Central memory CD8-positive, alpha-beta T cell (primary cell): ENCODE measurements around the gene RAB6B.

Experiments
- ATAC-seq: fragments of 150-1000 bp; cut with Tn5 transposase; replicated peaks from 2 replicates; pipeline ENCODE4 v1.10.0; 2022; ENCODE audit warnings: mild to moderate bottlenecking, moderate FRiP score, moderate number of reproducible peaks; ENCODE audit not compliant: poor library complexity, severe bottlenecking; ENCODE audit errors: extremely low read depth
- DNase-seq, 2 donors: peaks; one replicate each; pipeline ENCODE4 v3.0.0; 2021; ENCODE audit warnings: low spot score in 2 of 2
- H3K27ac Mint-ChIP-seq: one replicate; pipeline ENCODE4 v1.8.0; 2022; ENCODE audit warnings: low read depth, mild to moderate bottlenecking, moderate library complexity, mixed read lengths
- H3K27me3 Mint-ChIP-seq: one replicate; pipeline ENCODE4 v1.8.0; 2022; ENCODE audit warnings: mixed read lengths
- H3K36me3 Mint-ChIP-seq: one replicate; pipeline ENCODE4 v1.8.0; 2022; ENCODE audit warnings: mild to moderate bottlenecking, moderate library complexity, mixed read lengths; ENCODE audit not compliant: insufficient read depth
- H3K4me1 Mint-ChIP-seq: one replicate; pipeline ENCODE4 v1.8.0; 2022; ENCODE audit warnings: mixed read lengths
- H3K4me3 Mint-ChIP-seq: one replicate; pipeline ENCODE4 v1.8.0; 2022; ENCODE audit warnings: mild to moderate bottlenecking, moderate library complexity, mixed read lengths
- H3K9me3 Mint-ChIP-seq: one replicate; pipeline ENCODE4 v1.8.0; 2022; ENCODE audit warnings: mixed read lengths

RAB6B gene

GRCh38 chr3:133935843-133936769, 40.4 kb upstream of the RAB6B start:
- DNase-seq (no peak), ATAC-seq (no peak)
- no peak overlapping the region for H3K4me3 Mint-ChIP-seq
- peaks cover 36% of the 10 kb centered on the region for H3K27me3 Mint-ChIP-seq
- no peaks in the 10 kb centered on the region for H3K36me3 Mint-ChIP-seq
- no peak overlapping the region for H3K27ac Mint-ChIP-seq
- H3K4me1 Mint-ChIP-seq = no peaks in the 10 kb centered on the region
- no peaks in the 10 kb centered on the region for H3K9me3 Mint-ChIP-seq

GRCh38 chr3:133934996-133935842, 39.5 kb upstream of the RAB6B start:
- no peaks in the 10 kb centered on the region for H3K4me1 Mint-ChIP-seq
- no peaks in the 10 kb centered on the region for H3K9me3 Mint-ChIP-seq
- no peaks in the 10 kb centered on the region for H3K36me3 Mint-ChIP-seq
- ATAC-seq = no peak
- no peak overlapping the region for H3K4me3 Mint-ChIP-seq
- no peak for DNase-seq
- no peak overlapping the region for H3K27ac Mint-ChIP-seq
- peaks cover 36% of the 10 kb centered on the region for H3K27me3 Mint-ChIP-seq

- H3K9me3 Mint-ChIP-seq = no peaks in the 10 kb centered on the region
Observed at GRCh38 chr3:133934073-133934970, 38.6 kb upstream of the RAB6B start.

GRCh38 chr3:133933097-133934024, 37.7 kb upstream of the RAB6B start:
- no peaks in the 10 kb centered on the region for H3K9me3 Mint-ChIP-seq
- H3K27ac Mint-ChIP-seq = no peak overlapping the region
- H3K4me3 Mint-ChIP-seq = no peak overlapping the region
- H3K4me1 Mint-ChIP-seq = no peaks in the 10 kb centered on the region
- DNase-seq (no peak), ATAC-seq (no peak)
- H3K36me3 Mint-ChIP-seq = no peaks in the 10 kb centered on the region
- peaks cover 43% of the 10 kb centered on the region for H3K27me3 Mint-ChIP-seq

More at GRCh38 chr3:133934073-133934970, 38.6 kb upstream of the RAB6B start:
- H3K27ac Mint-ChIP-seq = no peak overlapping the region
- ATAC-seq = no peak
- peaks cover 40% of the 10 kb centered on the region for H3K27me3 Mint-ChIP-seq
- no peak overlapping the region for H3K4me3 Mint-ChIP-seq
- DNase-seq = no peak
- H3K4me1 Mint-ChIP-seq = no peaks in the 10 kb centered on the region
- no peaks in the 10 kb centered on the region for H3K36me3 Mint-ChIP-seq

- H3K9me3 Mint-ChIP-seq = no peaks in the 10 kb centered on the region
- peak in 1 of 2 donors; percentile 7 for DNase-seq
- no peak for ATAC-seq
- H3K4me1 Mint-ChIP-seq = peaks cover 7% of the 10 kb centered on the region
- peaks cover 37% of the 10 kb centered on the region for H3K27me3 Mint-ChIP-seq
- H3K4me3 Mint-ChIP-seq = no peak overlapping the region
- H3K36me3 Mint-ChIP-seq = no peaks in the 10 kb centered on the region
- H3K27ac Mint-ChIP-seq = no peak overlapping the region
Observed at GRCh38 chr3:133932009-133932408, 36.3 kb upstream of the RAB6B start.

GRCh38 chr3:133931084-133931483, 35.4 kb upstream of the RAB6B start:
- Mint-ChIP-seq H3K4me3 (no peak overlapping the region), H3K27ac (no peak overlapping the region), H3K27me3 (peaks cover 32% of the 10 kb centered on the region), H3K36me3 (no peaks in the 10 kb centered on the region), H3K9me3 (no peaks in the 10 kb centered on the region), H3K4me1 (peaks cover 7% of the 10 kb centered on the region)
- no peak for ATAC-seq
- DNase-seq = no peak

- peak; percentile 5 to 7 for DNase-seq
- no peak for ATAC-seq
Observed at GRCh38 chr3:133930341-133930933, 34.8 kb upstream of the RAB6B start.

GRCh38 chr3:133928903-133929607, 33.4 kb upstream of the RAB6B start:
- Mint-ChIP-seq H3K27ac (no peak overlapping the region), H3K4me3 (no peak overlapping the region), H3K4me1 (peaks cover 7% of the 10 kb centered on the region), H3K9me3 (no peaks in the 10 kb centered on the region), H3K36me3 (no peaks in the 10 kb centered on the region), H3K27me3 (peaks cover 22% of the 10 kb centered on the region)
- DNase-seq = peak in 1 of 2 donors; percentile 6
- no peak for ATAC-seq

More at GRCh38 chr3:133930341-133930933, 34.8 kb upstream of the RAB6B start:
- Mint-ChIP-seq H3K9me3 (no peaks in the 10 kb centered on the region), H3K27ac (no peak overlapping the region), H3K27me3 (peaks cover 26% of the 10 kb centered on the region), H3K36me3 (no peaks in the 10 kb centered on the region), H3K4me3 (no peak overlapping the region), H3K4me1 (peaks cover 7% of the 10 kb centered on the region)

- Mint-ChIP-seq H3K9me3 (no peaks in the 10 kb centered on the region), H3K27ac (no peak overlapping the region), H3K36me3 (no peaks in the 10 kb centered on the region), H3K4me3 (peak overlapping the region; percentile 61), H3K4me1 (peaks cover 7% of the 10 kb centered on the region), H3K27me3 (peaks cover 22% of the 10 kb centered on the region)
- DNase-seq = peak in 1 of 2 donors; percentile 8
- ATAC-seq = no peak
Observed at GRCh38 chr3:133928136-133928893, 32.6 kb upstream of the RAB6B start.

- H3K4me1 Mint-ChIP-seq = peaks cover 7% of the 10 kb centered on the region
- peak overlapping the region; percentile 76 for H3K27ac Mint-ChIP-seq
- peak; percentile 81 for ATAC-seq
- H3K9me3 Mint-ChIP-seq = no peaks in the 10 kb centered on the region
- H3K27me3 Mint-ChIP-seq = peaks cover 26% of the 10 kb centered on the region
- DNase-seq = peak; percentile 46 to 72
- H3K4me3 Mint-ChIP-seq = peak overlapping the region; percentile 61
- no peaks in the 10 kb centered on the region for H3K36me3 Mint-ChIP-seq
Observed at GRCh38 chr3:133927540-133928066, 31.9 kb upstream of the RAB6B start.
